ENCODE measurements around the gene B3GLCT.

Gene B3GLCT

DNA sequence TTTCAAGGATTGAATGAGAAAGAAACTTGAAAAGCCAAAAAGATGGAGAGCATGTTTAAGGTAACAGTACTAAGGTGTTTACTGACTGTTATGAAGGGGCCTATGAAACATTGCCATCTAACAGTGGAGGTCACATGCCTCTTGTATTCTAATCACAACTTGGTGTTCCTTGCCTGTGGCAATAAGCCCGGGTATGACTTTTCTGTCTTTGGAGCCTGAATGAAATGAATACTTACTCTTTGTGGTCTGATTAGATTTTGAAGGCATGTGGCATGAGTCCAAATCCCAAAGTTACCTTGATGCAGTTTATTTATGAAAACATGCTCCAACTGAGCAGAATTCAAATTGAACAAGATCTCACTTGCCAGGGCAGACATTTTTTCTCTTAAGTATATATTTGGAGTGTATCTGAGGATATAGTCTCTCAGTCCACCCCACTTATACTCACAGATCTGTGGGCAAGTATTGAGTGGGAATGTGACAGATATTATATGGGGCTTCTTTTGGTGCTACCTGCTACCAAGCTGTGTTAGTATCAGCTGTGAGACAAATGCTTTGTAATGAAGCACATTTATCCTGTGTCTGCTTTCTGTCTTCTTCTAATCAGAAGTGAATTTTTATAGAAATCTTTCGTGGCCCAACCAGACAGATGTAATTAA, 67.5 kb downstream of the B3GLCT start:
- no peaks in the 10 kb centered on the region for H3K36me3 ChIP-seq (replicated peaks; ENCODE audit: insufficient read depth, low read length)
- no peaks in the 10 kb centered on the region for H3K4me1 ChIP-seq (ENCODE audit: low read length)
- no peak for DNase-seq
- no peaks in the 10 kb centered on the region for H3K79me2 ChIP-seq (ENCODE audit: low read length)
- no peak overlapping the region for H3K4me2 ChIP-seq (ENCODE audit: low read depth, low read length)
- no peak overlapping the region for H3K9ac ChIP-seq (ENCODE audit: low read length)
- H3K27ac ChIP-seq (ENCODE audit: low read length): no peak overlapping the region
- no peaks in the 10 kb centered on the region for H3K27me3 ChIP-seq (replicated peaks; ENCODE audit: insufficient read depth, low read length)
- no peaks in the 10 kb centered on the region for H3K9me3 ChIP-seq (replicated peaks; ENCODE audit: insufficient read depth, low read length)
- TF ChIP-seq EZH2phosphoT487 (IDR thresholded peaks at IDR 0.05; ENCODE audit: low read length): no peak
- no peak for TF ChIP-seq EZH2 (optimal IDR thresholded peaks at IDR 0.05; ENCODE audit: low read depth, low read length)
- TF ChIP-seq, protein P1, sequence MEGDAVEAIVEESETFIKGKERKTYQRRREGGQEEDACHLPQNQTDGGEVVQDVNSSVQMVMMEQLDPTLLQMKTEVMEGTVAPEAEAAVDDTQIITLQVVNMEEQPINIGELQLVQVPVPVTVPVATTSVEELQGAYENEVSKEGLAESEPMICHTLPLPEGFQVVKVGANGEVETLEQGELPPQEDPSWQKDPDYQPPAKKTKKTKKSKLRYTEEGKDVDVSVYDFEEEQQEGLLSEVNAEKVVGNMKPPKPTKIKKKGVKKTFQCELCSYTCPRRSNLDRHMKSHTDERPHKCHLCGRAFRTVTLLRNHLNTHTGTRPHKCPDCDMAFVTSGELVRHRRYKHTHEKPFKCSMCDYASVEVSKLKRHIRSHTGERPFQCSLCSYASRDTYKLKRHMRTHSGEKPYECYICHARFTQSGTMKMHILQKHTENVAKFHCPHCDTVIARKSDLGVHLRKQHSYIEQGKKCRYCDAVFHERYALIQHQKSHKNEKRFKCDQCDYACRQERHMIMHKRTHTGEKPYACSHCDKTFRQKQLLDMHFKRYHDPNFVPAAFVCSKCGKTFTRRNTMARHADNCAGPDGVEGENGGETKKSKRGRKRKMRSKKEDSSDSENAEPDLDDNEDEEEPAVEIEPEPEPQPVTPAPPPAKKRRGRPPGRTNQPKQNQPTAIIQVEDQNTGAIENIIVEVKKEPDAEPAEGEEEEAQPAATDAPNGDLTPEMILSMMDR (IDR thresholded peaks at IDR 0.05; ENCODE audit: low read length): no peak
- no peak overlapping the region for H2AFZ ChIP-seq (ENCODE audit: low read length)
- H3K9me2 ChIP-seq (replicated peaks; ENCODE audit: insufficient read depth, low read length): no peaks in the 10 kb centered on the region
- no peaks in the 10 kb centered on the region for H3F3A ChIP-seq (ENCODE audit: insufficient read depth, low read length)
- H3K4me3 ChIP-seq (ENCODE audit: low read length): no peak overlapping the region
- no peaks in the 10 kb centered on the region for H4K20me1 ChIP-seq (ENCODE audit: insufficient read depth, low read length)

DNA sequence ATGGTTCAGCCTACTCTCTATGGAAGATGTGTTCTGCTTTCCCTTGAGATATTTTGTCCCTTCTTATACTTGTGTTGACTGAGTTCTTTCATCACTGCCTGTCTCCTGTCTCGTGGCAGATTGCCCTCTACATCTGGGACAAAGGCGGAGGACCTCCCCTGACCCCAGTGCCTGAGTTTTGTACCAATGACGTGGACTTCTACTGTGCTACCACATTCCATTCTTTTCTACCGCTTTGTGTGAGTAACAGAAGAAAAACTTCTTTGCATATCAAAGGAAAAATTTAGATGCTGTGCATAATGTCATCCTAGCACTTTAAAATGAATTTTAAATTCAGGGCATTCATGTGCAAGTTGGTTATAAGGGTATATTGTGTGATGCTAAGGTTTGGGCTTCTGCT, 74.6 kb downstream of the B3GLCT start:
- no peaks in the 10 kb centered on the region for H3K79me2 ChIP-seq (ENCODE audit: low read length)

DNA sequence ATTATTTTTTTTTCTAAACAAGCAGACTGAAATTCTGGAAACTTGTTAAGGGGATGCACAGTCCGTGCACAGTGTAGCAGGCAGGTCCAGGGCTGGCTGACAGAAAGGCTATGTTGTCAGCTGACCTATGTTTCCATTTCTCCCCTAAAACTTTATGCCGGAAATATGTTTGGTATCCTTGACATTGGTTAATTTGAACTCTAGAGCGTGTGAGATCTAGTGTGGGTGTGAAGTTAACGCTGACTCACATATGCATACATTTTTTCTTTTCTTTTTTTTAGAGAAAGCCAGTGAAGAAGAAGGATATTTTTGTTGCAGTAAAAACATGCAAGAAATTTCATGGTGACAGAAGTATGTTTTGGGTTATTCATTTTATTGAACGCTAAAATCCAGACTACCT, 76.6 kb downstream of the B3GLCT start:
- TF ChIP-seq, protein P1 (IDR thresholded peaks at IDR 0.05; ENCODE audit: low read length): no peak
- TF ChIP-seq EZH2phosphoT487 (IDR thresholded peaks at IDR 0.05; ENCODE audit: low read length): no peak
- TF ChIP-seq EZH2 (optimal IDR thresholded peaks at IDR 0.05; ENCODE audit: low read depth, low read length): no peak
- no peak overlapping the region for H3K4me3 ChIP-seq (ENCODE audit: low read length)

More for the DNA sequence above, 74.6 kb downstream of the B3GLCT start:
- Histone ChIP-seq H3K36me3 (replicated peaks; ENCODE audit: insufficient read depth, low read length) (no peaks in the 10 kb centered on the region), H3K27ac (ENCODE audit: low read length) (no peak overlapping the region), H2AFZ (ENCODE audit: low read length) (no peak overlapping the region), H3K9me2 (replicated peaks; ENCODE audit: insufficient read depth, low read length) (no peaks in the 10 kb centered on the region), H3K9me3 (replicated peaks; ENCODE audit: insufficient read depth, low read length) (no peaks in the 10 kb centered on the region), H3K4me3 (ENCODE audit: low read length) (no peak overlapping the region), H3K4me2 (ENCODE audit: low read depth, low read length) (no peak overlapping the region), H3K27me3 (replicated peaks; ENCODE audit: insufficient read depth, low read length) (no peaks in the 10 kb centered on the region), H3F3A (ENCODE audit: insufficient read depth, low read length) (no peaks in the 10 kb centered on the region), H3K9ac (ENCODE audit: low read length) (no peak overlapping the region), H3K4me1 (ENCODE audit: low read length) (no peaks in the 10 kb centered on the region), H4K20me1 (ENCODE audit: insufficient read depth, low read length) (no peaks in the 10 kb centered on the region)
- TF ChIP-seq EZH2 (optimal IDR thresholded peaks at IDR 0.05; ENCODE audit: low read depth, low read length) (no peak), EZH2phosphoT487 (IDR thresholded peaks at IDR 0.05; ENCODE audit: low read length) (no peak)
- TF ChIP-seq, protein P1 (IDR thresholded peaks at IDR 0.05; ENCODE audit: low read length): no peak
- DNase-seq: no peak

More for the DNA sequence above, 76.6 kb downstream of the B3GLCT start:
- Histone ChIP-seq H3K36me3 (replicated peaks; ENCODE audit: insufficient read depth, low read length) (no peaks in the 10 kb centered on the region), H2AFZ (ENCODE audit: low read length) (no peak overlapping the region), H3K9me2 (replicated peaks; ENCODE audit: insufficient read depth, low read length) (no peaks in the 10 kb centered on the region), H3K27me3 (replicated peaks; ENCODE audit: insufficient read depth, low read length) (no peaks in the 10 kb centered on the region), H3K79me2 (ENCODE audit: low read length) (no peaks in the 10 kb centered on the region), H3K4me1 (ENCODE audit: low read length) (no peaks in the 10 kb centered on the region), H3F3A (ENCODE audit: insufficient read depth, low read length) (no peaks in the 10 kb centered on the region), H3K27ac (ENCODE audit: low read length) (no peak overlapping the region), H4K20me1 (ENCODE audit: insufficient read depth, low read length) (no peaks in the 10 kb centered on the region), H3K9ac (ENCODE audit: low read length) (no peak overlapping the region), H3K4me2 (ENCODE audit: low read depth, low read length) (no peak overlapping the region), H3K9me3 (replicated peaks; ENCODE audit: insufficient read depth, low read length) (no peaks in the 10 kb centered on the region)
- DNase-seq: no peak
